GM06990 (cell line): Measurements from ENCODE around the gene TRIP10.

ENCODE experiments used
- DNase-seq: peaks from one replicate; pipeline ENCODE4 v3.0.0-alpha.2; 2011; ENCODE audit not compliant: insufficient read length; ENCODE audit errors: extremely low read depth
- H3K27me3 ChIP-seq: replicated peaks from 2 replicates; pipeline ENCODE4 v1.6.0; 2011; ENCODE audit warnings: low read length; ENCODE audit not compliant: control insufficient read depth, insufficient read depth
- H3K36me3 ChIP-seq: 2 replicates; pipeline ENCODE4 v1.5.1; 2011; ENCODE audit warnings: low read length; ENCODE audit not compliant: control insufficient read depth, insufficient read depth
- H3K4me3 ChIP-seq: replicated peaks from 2 replicates; pipeline ENCODE4 v1.5.1; 2011; ENCODE audit warnings: low read depth, mild to moderate bottlenecking, control low read depth, low read length
- TF ChIP-seq, protein P1 (sequence below): IDR thresholded peaks from 2 replicates; pipeline ENCODE4 v1.5.1; 2011; ENCODE audit warnings: low read length, control low read depth, mild to moderate bottlenecking, inconsistent platforms; ENCODE audit not compliant: insufficient read depth, poor library complexity, severe bottlenecking

TRIP10 gene

DNA sequence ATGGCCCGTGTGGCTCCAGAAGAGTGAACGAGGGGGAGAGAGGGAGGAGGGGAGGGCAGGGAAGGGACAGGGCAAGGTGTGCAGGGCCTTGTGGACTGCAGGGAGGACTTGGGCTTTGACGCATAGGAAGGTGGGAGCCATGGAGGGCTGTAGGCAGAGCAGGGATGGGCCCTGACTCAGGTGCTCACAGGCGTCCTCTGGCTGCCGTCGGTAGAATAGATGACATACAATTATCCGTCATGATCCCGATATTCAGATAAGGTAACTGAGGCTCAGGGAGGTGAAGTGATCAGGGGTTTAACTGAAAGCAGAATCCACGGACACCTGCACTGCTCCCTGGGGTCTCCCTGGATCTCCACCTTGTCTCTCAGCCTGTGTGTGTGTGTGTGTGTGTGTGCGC, 22.4 kb upstream of the TRIP10 start:
- TF ChIP-seq, protein P1, sequence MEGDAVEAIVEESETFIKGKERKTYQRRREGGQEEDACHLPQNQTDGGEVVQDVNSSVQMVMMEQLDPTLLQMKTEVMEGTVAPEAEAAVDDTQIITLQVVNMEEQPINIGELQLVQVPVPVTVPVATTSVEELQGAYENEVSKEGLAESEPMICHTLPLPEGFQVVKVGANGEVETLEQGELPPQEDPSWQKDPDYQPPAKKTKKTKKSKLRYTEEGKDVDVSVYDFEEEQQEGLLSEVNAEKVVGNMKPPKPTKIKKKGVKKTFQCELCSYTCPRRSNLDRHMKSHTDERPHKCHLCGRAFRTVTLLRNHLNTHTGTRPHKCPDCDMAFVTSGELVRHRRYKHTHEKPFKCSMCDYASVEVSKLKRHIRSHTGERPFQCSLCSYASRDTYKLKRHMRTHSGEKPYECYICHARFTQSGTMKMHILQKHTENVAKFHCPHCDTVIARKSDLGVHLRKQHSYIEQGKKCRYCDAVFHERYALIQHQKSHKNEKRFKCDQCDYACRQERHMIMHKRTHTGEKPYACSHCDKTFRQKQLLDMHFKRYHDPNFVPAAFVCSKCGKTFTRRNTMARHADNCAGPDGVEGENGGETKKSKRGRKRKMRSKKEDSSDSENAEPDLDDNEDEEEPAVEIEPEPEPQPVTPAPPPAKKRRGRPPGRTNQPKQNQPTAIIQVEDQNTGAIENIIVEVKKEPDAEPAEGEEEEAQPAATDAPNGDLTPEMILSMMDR = no peak
- H3K4me3 ChIP-seq = no peak overlapping the region
- no peaks in the 10 kb centered on the region for H3K36me3 ChIP-seq
- no peak for DNase-seq
- no peaks in the 10 kb centered on the region for H3K27me3 ChIP-seq

DNA sequence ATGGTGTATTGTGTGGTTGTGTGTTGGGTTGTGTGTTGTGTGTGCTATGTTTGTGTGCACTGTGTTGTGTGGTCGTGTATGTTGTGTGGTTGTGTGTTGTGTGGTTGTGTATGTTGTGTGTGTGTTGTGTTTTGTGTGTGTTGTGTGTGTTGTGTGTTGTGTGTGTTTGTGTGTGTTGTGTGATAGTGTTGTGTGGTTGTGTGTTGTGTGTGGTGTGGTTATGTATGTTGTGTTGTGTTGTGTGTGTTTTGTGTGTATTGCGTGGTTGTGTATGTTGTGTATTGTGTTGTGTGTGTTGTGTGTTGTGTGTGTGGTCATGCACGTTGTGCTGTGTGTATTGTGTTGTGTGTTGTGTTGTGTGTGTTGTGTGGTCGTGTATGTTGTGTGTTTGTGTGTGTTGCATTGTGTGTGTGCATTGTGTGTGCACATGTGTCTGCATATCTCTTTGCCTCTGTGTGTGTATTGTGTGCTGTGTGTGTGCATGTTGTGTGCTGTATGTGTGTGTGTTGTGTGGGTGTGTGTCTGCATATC, 22.0 kb upstream of the TRIP10 start:
- Histone ChIP-seq H3K4me3 (no peak overlapping the region), H3K36me3 (no peaks in the 10 kb centered on the region), H3K27me3 (no peaks in the 10 kb centered on the region)
- TF ChIP-seq, protein P1 = no peak
- DNase-seq = no peak

DNA sequence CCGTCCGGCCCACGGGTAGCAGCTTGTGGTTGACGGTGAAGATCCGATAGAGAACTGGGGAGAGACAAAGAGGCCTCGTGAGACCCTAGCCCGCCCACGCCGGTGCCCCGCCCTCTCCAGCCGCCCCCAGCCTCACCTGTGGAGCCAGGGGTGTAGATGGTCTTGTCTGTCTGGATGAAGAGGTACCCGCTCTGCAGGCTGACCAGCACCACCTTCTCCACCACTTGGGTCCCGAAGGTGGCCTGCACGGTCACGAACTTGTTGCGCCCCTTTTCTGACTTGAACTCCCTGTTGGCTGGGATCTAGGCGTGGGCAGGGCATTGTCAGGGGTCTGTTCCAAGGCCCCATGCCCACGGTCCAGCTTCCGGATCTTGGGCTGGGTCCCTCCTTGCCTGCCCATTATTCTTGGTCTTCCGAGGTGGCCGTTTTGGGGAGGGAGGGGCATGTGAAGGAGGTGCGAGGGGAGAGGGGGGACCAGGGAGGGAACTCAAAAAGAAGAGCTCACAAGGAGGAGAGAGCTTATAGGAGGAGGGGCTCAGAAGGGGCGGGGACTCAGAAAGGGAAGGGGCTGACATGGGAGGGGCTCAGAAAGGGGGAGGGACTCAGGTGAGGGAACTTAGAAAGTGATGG, 21.3 kb upstream of the TRIP10 start:
- no peak for DNase-seq
- Histone ChIP-seq H3K4me3 (no peak overlapping the region), H3K27me3 (no peaks in the 10 kb centered on the region), H3K36me3 (no peaks in the 10 kb centered on the region)
- TF ChIP-seq, protein P1 = no peak

DNA sequence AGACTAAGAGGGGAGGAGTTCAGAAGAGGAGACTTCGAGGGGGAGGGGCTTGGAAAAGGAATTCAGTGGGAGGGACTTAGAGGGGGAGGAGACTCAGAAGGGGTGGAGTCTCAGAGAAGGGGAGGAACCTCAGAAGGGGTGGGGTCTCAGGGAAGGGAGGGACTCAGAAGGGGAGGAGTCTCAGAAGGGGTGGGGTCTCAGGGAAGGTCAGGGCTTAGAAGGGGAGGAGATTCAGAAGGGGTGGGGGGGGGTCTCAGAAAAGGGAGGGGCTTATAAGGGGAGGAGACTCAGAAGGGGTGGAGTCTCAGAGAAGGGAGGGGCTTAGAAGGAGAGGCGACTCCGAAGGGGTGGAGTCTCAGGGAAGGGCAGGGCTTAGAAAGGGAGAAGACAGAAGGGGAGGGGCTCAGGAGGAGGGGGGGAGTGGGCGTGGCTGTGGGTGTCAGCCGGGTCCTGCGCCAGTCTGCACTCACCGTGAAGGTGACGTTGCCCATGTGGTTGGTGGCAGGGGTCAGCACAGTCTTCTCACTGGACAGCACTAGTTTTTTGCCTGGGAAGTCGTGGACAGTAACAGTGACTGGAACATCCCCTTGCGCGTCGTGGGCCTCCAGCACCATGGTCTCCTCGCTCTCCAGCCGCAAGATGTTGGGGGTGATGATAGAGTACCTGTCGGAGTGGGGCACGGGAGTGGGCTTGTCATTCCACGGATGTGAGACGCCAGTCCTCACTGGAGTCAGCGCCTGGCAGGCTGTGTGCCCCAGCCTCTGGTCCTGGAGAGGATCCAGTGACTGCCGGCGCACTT, 20.5 kb upstream of the TRIP10 start:
- TF ChIP-seq, protein P1 = no peak
- DNase-seq = no peak
- Histone ChIP-seq H3K4me3 (no peak overlapping the region), H3K36me3 (no peaks in the 10 kb centered on the region), H3K27me3 (no peaks in the 10 kb centered on the region)

DNA sequence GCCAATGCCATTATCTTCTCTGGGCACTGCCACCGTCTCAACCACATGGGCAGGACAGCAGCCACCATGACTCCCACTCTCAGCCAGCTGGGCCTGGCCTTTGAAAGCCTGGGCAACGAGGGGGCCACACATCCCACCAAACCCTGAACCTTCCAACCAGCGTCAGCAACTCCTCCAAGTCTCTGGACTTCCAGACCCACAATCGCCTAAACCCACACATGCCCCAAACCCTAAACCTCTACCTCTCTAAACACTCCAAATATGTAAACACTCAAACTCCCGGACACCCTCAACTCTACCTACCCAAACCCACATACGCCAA, 20.0 kb upstream of the TRIP10 start:
- Histone ChIP-seq H3K4me3 (no peak overlapping the region), H3K27me3 (no peaks in the 10 kb centered on the region), H3K36me3 (no peaks in the 10 kb centered on the region)
- TF ChIP-seq, protein P1 = no peak
- no peak for DNase-seq
